ENCODE results near the gene FOXA1.

DNA sequence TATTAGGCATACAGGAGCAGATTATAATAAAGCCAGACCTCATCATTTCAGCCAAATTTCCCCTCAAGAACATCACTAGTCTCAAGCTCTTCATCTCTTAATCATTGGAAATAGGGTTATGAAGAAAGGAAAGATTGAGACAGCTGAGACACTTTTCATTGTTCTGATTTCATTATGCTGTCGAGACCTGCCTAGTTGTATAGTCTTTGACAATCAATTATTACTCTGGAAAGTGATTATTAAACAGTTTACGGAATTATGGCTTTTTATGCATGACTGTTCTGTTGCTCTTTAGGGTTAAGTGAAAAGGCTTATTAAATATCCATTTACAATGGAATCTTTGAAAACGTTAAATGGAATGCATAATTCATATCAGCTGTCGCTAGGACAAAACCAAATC, 48.7 kb upstream of the FOXA1 start:
- TF ChIP-seq EZH2phosphoT487 (IDR thresholded peaks at IDR 0.05; ENCODE audit: low read length), result no peak
- no peak for TF ChIP-seq CTCF (IDR thresholded peaks at IDR 0.05; ENCODE audit: low read length)
- no peak for TF ChIP-seq EZH2 (optimal IDR thresholded peaks at IDR 0.05; ENCODE audit: low read depth, low read length)

Data from MM.1S (cell line).